ENCODE measurements around the gene KRT12.
"Not testable (repeated sequence)": the region's sequence is repeated elsewhere in the genome, so short reads cannot be mapped to it uniquely, and the experiment has no call there.

The KRT12 gene

GRCh38 chr17:40883626-40884334, 16.8 kb upstream of the KRT12 start:
- DNase-seq, result no peak

GRCh38 chr17:40883031-40883430, 16.0 kb upstream of the KRT12 start:
- no peak for DNase-seq

GRCh38 chr17:40879026-40879425, 12.0 kb upstream of the KRT12 start:
- no peak for DNase-seq

GRCh38 chr17:40878044-40878443, 11.0 kb upstream of the KRT12 start:
- no peak for DNase-seq

GRCh38 chr17:40873801-40874200, 6.8 kb upstream of the KRT12 start:
- DNase-seq, result no peak

GRCh38 chr17:40873255-40873654, 6.2 kb upstream of the KRT12 start:
- no peak for DNase-seq

GRCh38 chr17:40872416-40872815, 5.4 kb upstream of the KRT12 start:
- no peak for DNase-seq

GRCh38 chr17:40871316-40871715, 4.3 kb upstream of the KRT12 start:
- DNase-seq, result no peak

- no peak for DNase-seq
Observed at GRCh38 chr17:40870136-40870535, 3.1 kb upstream of the KRT12 start.

GRCh38 chr17:40864661-40865390, 2.2 kb downstream of the KRT12 start:
- no peak for DNase-seq

- peak; percentile 67 for DNase-seq
Observed at GRCh38 chr17:40862985-40863733, 3.9 kb downstream of the KRT12 start.

GRCh38 chr17:40859536-40859935, 7.5 kb downstream of the KRT12 start:
- peak; percentile 71 for DNase-seq

GRCh38 chr17:40858667-40859066, 8.4 kb downstream of the KRT12 start:
- not testable (repeated sequence) for DNase-seq

GRCh38 chr17:40857535-40857934, 9.5 kb downstream of the KRT12 start:
- peak; percentile 44 for DNase-seq

- no peak for DNase-seq
Observed at GRCh38 chr17:40854175-40854814, 12.7 kb downstream of the KRT12 start.

- no peak for DNase-seq
Observed at GRCh38 chr17:40852364-40852763, 14.7 kb downstream of the KRT12 start.

- DNase-seq, result no peak
Observed at GRCh38 chr17:40850293-40850972, 16.6 kb downstream of the KRT12 start.

- DNase-seq, result no peak
Observed at GRCh38 chr17:40849723-40850122, 17.3 kb downstream of the KRT12 start.

- DNase-seq, result no peak
Observed at GRCh38 chr17:40848583-40849235, 18.3 kb downstream of the KRT12 start.

- DNase-seq, result no peak
Observed at GRCh38 chr17:40846515-40847144, 20.4 kb downstream of the KRT12 start.

- DNase-seq, result no peak
Observed at GRCh38 chr17:40844671-40845107, 22.3 kb downstream of the KRT12 start.

- DNase-seq, result no peak
Observed at GRCh38 chr17:40843242-40843641, 23.8 kb downstream of the KRT12 start.

Data from NCI-H82 (cell line).